Mucosa of rectum (tissue), 2 donors: ENCODE data around the gene NPC2.

Experiments used
- H3K27ac ChIP-seq, 2 donors: one replicate each; pipeline ENCODE4 v1.7.0; 2013; ENCODE audit warnings: inconsistent platforms in 2 of 2, low read depth in 2 of 2, low read length in 2 of 2
- H3K27me3 ChIP-seq, 2 donors: one replicate each; pipeline ENCODE4 v1.7.0; 2013; ENCODE audit warnings: low read length in 2 of 2; ENCODE audit not compliant: control insufficient read depth in 2 of 2, insufficient read depth in 2 of 2
- H3K36me3 ChIP-seq, 2 donors: one replicate each; pipeline ENCODE4 v1.7.0; 2013; ENCODE audit warnings: low read length in 2 of 2; ENCODE audit not compliant: control insufficient read depth in 2 of 2, insufficient read depth in 2 of 2
- H3K4me1 ChIP-seq, 2 donors: one replicate each; pipeline ENCODE4 v1.7.0; 2013; ENCODE audit warnings: low read length in 2 of 2, mild to moderate bottlenecking in 1 of 2; ENCODE audit not compliant: control insufficient read depth in 2 of 2, insufficient read depth in 2 of 2
- H3K4me3 ChIP-seq, 2 donors: one replicate each; pipeline ENCODE4 v1.7.0; 2013; ENCODE audit warnings: low read length in 2 of 2
- H3K9ac ChIP-seq, 2 donors: one replicate each; pipeline ENCODE4 v1.7.0; 2013; ENCODE audit warnings: low read length in 2 of 2, low read depth in 1 of 2, mild to moderate bottlenecking in 1 of 2
- H3K9me3 ChIP-seq, 2 donors: one replicate each; pipeline ENCODE4 v1.7.0; 2013; ENCODE audit warnings: low read length in 2 of 2; ENCODE audit not compliant: control insufficient read depth in 2 of 2
- donor health status: healthy.
- donor health status: Normal muscosa, but diverticular disease.

Gene NPC2

GRCh38 chr14:74531006-74531405 lies 37.9 kb upstream of the NPC2 start:
- H3K4me1 ChIP-seq: no peaks in the 10 kb centered on the region
- no peak overlapping the region for H3K27ac ChIP-seq
- H3K27me3 ChIP-seq: no peaks in the 10 kb centered on the region
- H3K9me3 ChIP-seq: no peaks in the 10 kb centered on the region
- no peak overlapping the region for H3K4me3 ChIP-seq
- H3K36me3 ChIP-seq: no peaks in the 10 kb centered on the region
- H3K9ac ChIP-seq: no peak overlapping the region

GRCh38 chr14:74528886-74529285 lies 35.8 kb upstream of the NPC2 start:
- Histone ChIP-seq H3K4me1 (no peaks in the 10 kb centered on the region), H3K4me3 (no peak overlapping the region), H3K27me3 (no peaks in the 10 kb centered on the region), H3K9me3 (no peaks in the 10 kb centered on the region), H3K27ac (no peak overlapping the region), H3K36me3 (no peaks in the 10 kb centered on the region), H3K9ac (no peak overlapping the region)

GRCh38 chr14:74528406-74528805 lies 35.3 kb upstream of the NPC2 start:
- H3K36me3 ChIP-seq: no peaks in the 10 kb centered on the region
- no peaks in the 10 kb centered on the region for H3K9me3 ChIP-seq
- H3K4me1 ChIP-seq: no peaks in the 10 kb centered on the region
- no peaks in the 10 kb centered on the region for H3K27me3 ChIP-seq
- H3K9ac ChIP-seq: no peak overlapping the region
- H3K27ac ChIP-seq: no peak overlapping the region
- no peak overlapping the region for H3K4me3 ChIP-seq

- no peaks in the 10 kb centered on the region for H3K36me3 ChIP-seq
- no peaks in the 10 kb centered on the region for H3K9me3 ChIP-seq
- H3K27ac ChIP-seq: no peak overlapping the region
- H3K4me3 ChIP-seq: no peak overlapping the region
- H3K4me1 ChIP-seq: no peaks in the 10 kb centered on the region
- H3K9ac ChIP-seq: no peak overlapping the region
- no peaks in the 10 kb centered on the region for H3K27me3 ChIP-seq
These were observed 34.7 kb upstream of the NPC2 start for GRCh38 chr14:74527736-74528280.

GRCh38 chr14:74526854-74527585 lies 33.9 kb upstream of the NPC2 start:
- Histone ChIP-seq H3K9ac (no peak overlapping the region), H3K4me1 (no peaks in the 10 kb centered on the region), H3K36me3 (no peaks in the 10 kb centered on the region), H3K27ac (no peak overlapping the region), H3K4me3 (no peak overlapping the region), H3K27me3 (no peaks in the 10 kb centered on the region), H3K9me3 (no peaks in the 10 kb centered on the region)

- no peaks in the 10 kb centered on the region for H3K4me1 ChIP-seq
- H3K36me3 ChIP-seq: no peaks in the 10 kb centered on the region
- peaks cover 0 to 2% of the 10 kb centered on the region in 2 donors for H3K27me3 ChIP-seq
- no peak overlapping the region for H3K4me3 ChIP-seq
- H3K9me3 ChIP-seq: no peaks in the 10 kb centered on the region
- H3K9ac ChIP-seq: no peak overlapping the region
- H3K27ac ChIP-seq: no peak overlapping the region
These were observed 32.3 kb upstream of the NPC2 start for GRCh38 chr14:74525361-74525851.

GRCh38 chr14:74524812-74525135 lies 31.7 kb upstream of the NPC2 start:
- Histone ChIP-seq H3K27ac (no peak overlapping the region), H3K27me3 (peaks cover 0 to 2% of the 10 kb centered on the region in 2 donors), H3K4me1 (no peaks in the 10 kb centered on the region), H3K36me3 (no peaks in the 10 kb centered on the region), H3K4me3 (no peak overlapping the region), H3K9ac (no peak overlapping the region), H3K9me3 (no peaks in the 10 kb centered on the region)

- Histone ChIP-seq H3K4me3 (no peak overlapping the region), H3K4me1 (no peaks in the 10 kb centered on the region), H3K27me3 (peaks cover 0 to 2% of the 10 kb centered on the region in 2 donors), H3K9ac (no peak overlapping the region), H3K9me3 (no peaks in the 10 kb centered on the region), H3K27ac (no peak overlapping the region), H3K36me3 (no peaks in the 10 kb centered on the region)
These were observed 31.1 kb upstream of the NPC2 start for GRCh38 chr14:74524076-74524811.

GRCh38 chr14:74522740-74523139 lies 29.6 kb upstream of the NPC2 start:
- Histone ChIP-seq H3K27me3 (peaks cover 0 to 2% of the 10 kb centered on the region in 2 donors), H3K27ac (no peak overlapping the region), H3K36me3 (no peaks in the 10 kb centered on the region), H3K4me3 (no peak overlapping the region), H3K9ac (no peak overlapping the region), H3K9me3 (no peaks in the 10 kb centered on the region), H3K4me1 (no peaks in the 10 kb centered on the region)

GRCh38 chr14:74521756-74522155 lies 28.7 kb upstream of the NPC2 start:
- H3K9ac ChIP-seq: no peak overlapping the region
- H3K9me3 ChIP-seq: no peaks in the 10 kb centered on the region
- H3K27ac ChIP-seq: no peak overlapping the region
- H3K4me1 ChIP-seq: no peaks in the 10 kb centered on the region
- H3K36me3 ChIP-seq: no peaks in the 10 kb centered on the region
- peaks cover 0 to 2% of the 10 kb centered on the region in 2 donors for H3K27me3 ChIP-seq
- no peak overlapping the region for H3K4me3 ChIP-seq
